ENCODE measurements around the gene DIRAS3.

The DIRAS3 gene

DNA sequence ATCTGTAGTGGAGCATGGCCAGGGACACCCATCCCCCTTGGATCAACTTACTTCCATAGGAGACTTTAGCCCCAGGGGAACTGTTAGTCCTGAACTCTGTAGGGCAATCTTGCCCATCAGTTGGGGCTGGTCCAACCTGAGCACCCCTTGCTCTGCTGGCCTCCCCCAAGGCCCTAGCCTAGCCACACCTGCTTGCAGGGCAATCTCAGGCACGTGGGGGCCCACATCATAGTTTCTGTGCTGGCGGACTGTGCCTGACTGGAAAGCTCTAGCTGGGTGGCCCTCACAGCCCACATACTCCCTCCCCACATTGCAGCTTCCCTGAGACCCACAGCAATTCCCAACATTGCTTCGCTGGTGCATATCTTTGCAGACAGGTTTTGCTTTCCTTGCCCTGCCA lies 6.6 kb upstream of the DIRAS3 start:
- Mint-ChIP-seq H3K27ac (no peak overlapping the region), H3K36me3 (ENCODE audit: low read depth) (no peaks in the 10 kb centered on the region), H3K27me3 (ENCODE audit: low read depth) (no peaks in the 10 kb centered on the region), H3K4me3 (no peak overlapping the region), H3K4me1 (no peaks in the 10 kb centered on the region), H3K9me3 (peaks cover 19% of the 10 kb centered on the region)
- no peak for TF ChIP-seq CTCF (IDR thresholded peaks at IDR 0.05; ENCODE audit: unreplicated experiment in 3 of 3)

GRCh38 chr1:68051475-68051874 lies 1.0 kb upstream of the DIRAS3 start:
- H3K9me3 Mint-ChIP-seq: no peaks in the 10 kb centered on the region
- TF ChIP-seq CTCF (IDR thresholded peaks at IDR 0.05; ENCODE audit: unreplicated experiment in 3 of 3): peak in 2 of 3 experiments; percentile 16 to 23

DNA sequence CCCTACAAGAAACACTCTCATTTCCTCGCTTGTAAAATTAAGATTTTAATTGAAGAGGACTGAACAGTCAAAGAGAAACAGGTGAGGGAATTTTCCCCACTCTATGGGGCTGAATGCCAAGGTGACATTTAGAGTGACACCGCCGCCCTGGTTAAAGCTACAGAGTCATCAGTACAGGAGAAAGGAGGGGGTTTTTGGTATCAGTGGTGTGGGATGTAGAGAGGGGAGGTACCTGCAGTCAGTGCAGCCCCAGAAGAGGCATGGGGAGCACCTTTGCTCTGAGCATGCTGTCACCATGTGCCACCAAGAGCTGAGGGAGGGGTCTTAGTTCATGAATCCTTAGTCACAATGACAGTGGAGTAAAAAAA lies 2.8 kb downstream of the DIRAS3 start:
- Mint-ChIP-seq H3K36me3 (ENCODE audit: low read depth) (no peaks in the 10 kb centered on the region), H3K4me1 (peaks cover 4% of the 10 kb centered on the region), H3K4me3 (no peak overlapping the region), H3K9me3 (no peaks in the 10 kb centered on the region), H3K27me3 (ENCODE audit: low read depth) (peaks cover 31% of the 10 kb centered on the region), H3K27ac (no peak overlapping the region)
- no peak for TF ChIP-seq CTCF (IDR thresholded peaks at IDR 0.05; ENCODE audit: unreplicated experiment in 3 of 3)

More at GRCh38 chr1:68051475-68051874, 1.0 kb upstream of the DIRAS3 start:
- Mint-ChIP-seq H3K27me3 (ENCODE audit: low read depth) (peaks cover 31% of the 10 kb centered on the region), H3K4me1 (peaks cover 4% of the 10 kb centered on the region), H3K27ac (no peak overlapping the region), H3K36me3 (ENCODE audit: low read depth) (no peaks in the 10 kb centered on the region), H3K4me3 (peak overlapping the region; percentile 81 to 86 (median 85))

DNA sequence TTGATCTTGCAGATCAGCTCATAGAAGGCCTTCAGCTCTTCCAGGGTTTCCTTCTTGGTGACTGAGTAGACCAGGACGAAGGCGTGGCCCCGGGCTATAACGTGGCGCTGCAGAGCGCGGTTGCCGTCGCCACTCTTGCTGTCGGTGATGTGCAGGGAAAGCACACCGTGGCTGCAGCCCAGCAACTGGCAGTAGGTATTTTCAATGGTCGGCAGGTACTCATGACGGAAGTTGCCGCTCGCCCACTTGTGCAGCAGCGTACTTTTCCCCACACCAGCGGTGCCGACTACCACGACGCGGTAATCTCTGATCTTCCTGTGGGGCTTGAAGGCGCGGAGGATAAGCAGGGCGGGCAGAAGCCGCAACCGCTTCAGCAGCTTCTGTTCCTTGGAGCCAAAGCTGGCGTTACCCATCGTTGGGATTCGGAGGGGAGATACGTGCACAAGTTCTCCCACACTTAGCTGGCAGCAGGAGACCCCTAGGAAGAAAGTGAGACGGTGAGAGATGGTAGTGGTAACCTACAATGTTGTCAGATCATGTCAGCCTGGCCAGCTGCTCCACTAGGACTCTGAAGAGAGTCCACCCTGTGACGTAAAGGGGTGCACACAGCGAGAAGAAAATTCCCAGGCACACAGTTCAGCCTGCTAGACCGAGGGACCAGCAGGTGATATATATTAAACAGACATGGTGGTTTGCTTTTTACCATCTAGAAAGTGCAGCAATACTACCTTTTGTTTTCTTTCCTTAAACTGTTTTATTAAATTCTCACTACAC lies 3.4 kb downstream of the DIRAS3 start:
- no peaks in the 10 kb centered on the region for H3K9me3 Mint-ChIP-seq
- H3K4me3 Mint-ChIP-seq: no peak overlapping the region
- no peaks in the 10 kb centered on the region for H3K36me3 Mint-ChIP-seq (ENCODE audit: low read depth)
- H3K27ac Mint-ChIP-seq: no peak overlapping the region
- TF ChIP-seq CTCF (IDR thresholded peaks at IDR 0.05; ENCODE audit: unreplicated experiment in 3 of 3): no peak
- peaks cover 4% of the 10 kb centered on the region for H3K4me1 Mint-ChIP-seq
- H3K27me3 Mint-ChIP-seq (ENCODE audit: low read depth): peaks cover 31% of the 10 kb centered on the region

DNA sequence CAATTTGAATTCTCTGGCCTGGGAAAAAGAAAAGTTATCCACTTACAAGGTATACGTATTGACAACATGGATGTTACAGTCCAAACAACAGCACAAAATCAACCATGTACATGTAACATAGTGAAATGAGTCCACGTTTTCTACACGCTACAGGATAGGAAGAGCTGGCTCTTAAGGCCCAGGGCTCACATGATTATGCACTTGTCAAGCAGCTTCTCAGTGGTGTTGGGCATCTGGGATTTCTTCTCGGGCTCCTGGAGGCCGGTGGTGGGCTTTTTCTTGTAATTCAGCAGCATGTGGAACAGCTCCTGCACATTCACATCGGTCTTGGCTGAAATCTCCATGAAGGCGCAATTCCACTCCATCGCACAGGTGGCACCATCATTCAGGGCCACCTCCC lies 4.0 kb downstream of the DIRAS3 start:
- Mint-ChIP-seq H3K9me3 (no peaks in the 10 kb centered on the region), H3K4me1 (peaks cover 4% of the 10 kb centered on the region), H3K4me3 (no peak overlapping the region), H3K27me3 (ENCODE audit: low read depth) (peaks cover 26% of the 10 kb centered on the region), H3K36me3 (ENCODE audit: low read depth) (no peaks in the 10 kb centered on the region), H3K27ac (no peak overlapping the region)
- no peak for TF ChIP-seq CTCF (IDR thresholded peaks at IDR 0.05; ENCODE audit: unreplicated experiment in 3 of 3)

Measured in nephron (organoid).